NCI-H69 (cell line): Measurements from ENCODE around the gene ELAVL1.
"Not testable (repeated sequence)": the region's sequence is repeated elsewhere in the genome, so short reads cannot be mapped to it uniquely, and the experiment has no call there.

Experiments used
- DNase-seq: peaks from one replicate; lab custom pipeline; 2025; lab: John Stamatoyannopoulos, UW

Gene ELAVL1

GRCh38 chr19:7921302-7921966 is 84.0 kb downstream of the ELAVL1 start:
- DNase-seq, result no peak

GRCh38 chr19:7920519-7921301 is 84.7 kb downstream of the ELAVL1 start:
- DNase-seq, result peak; percentile 100

GRCh38 chr19:7919610-7920518 is 85.6 kb downstream of the ELAVL1 start, which contains the start of gene SNAPC2:
Gene SNAPC2, plus strand, starts transcription at chr19:7920338. Its CDS starts 29 bp downstream, at chr19:7920367.
- peak; percentile 97 for DNase-seq

- no peak for DNase-seq
Observed at GRCh38 chr19:7918615-7919421, 86.6 kb downstream of the ELAVL1 start.

- DNase-seq, result not testable (repeated sequence)
Observed at GRCh38 chr19:7918062-7918614, 87.3 kb downstream of the ELAVL1 start.

GRCh38 chr19:7917267-7918061 is 88.0 kb downstream of the ELAVL1 start:
- peak; percentile 76 for DNase-seq

- DNase-seq, result no peak
Observed at GRCh38 chr19:7916955-7917266, 88.5 kb downstream of the ELAVL1 start.

GRCh38 chr19:7916103-7916954 is 89.1 kb downstream of the ELAVL1 start:
- DNase-seq, result peak; percentile 75

- no peak for DNase-seq
Observed at GRCh38 chr19:7915250-7916102, 90.0 kb downstream of the ELAVL1 start.

- DNase-seq, result no peak
Observed at GRCh38 chr19:7914598-7915045, 90.8 kb downstream of the ELAVL1 start, which contains the start of gene TGFBR3L. Gene TGFBR3L, plus strand, starts transcription at chr19:7914830.

- no peak for DNase-seq
Observed at GRCh38 chr19:7914099-7914498, 91.3 kb downstream of the ELAVL1 start.

GRCh38 chr19:7913652-7914051 is 91.8 kb downstream of the ELAVL1 start:
- no peak for DNase-seq

GRCh38 chr19:7912697-7913564 is 92.5 kb downstream of the ELAVL1 start:
- DNase-seq, result no peak

GRCh38 chr19:7912144-7912696 is 93.2 kb downstream of the ELAVL1 start:
- no peak for DNase-seq

GRCh38 chr19:7911508-7912143 is 93.8 kb downstream of the ELAVL1 start:
- no peak for DNase-seq

GRCh38 chr19:7910321-7911161 is 94.9 kb downstream of the ELAVL1 start:
- no peak for DNase-seq
